Central memory CD8-positive, alpha-beta T cell (primary cell): ENCODE data around the gene ACOT12.
A peak's percentile ranks its signal among the peaks of the same experiment; 100 is the strongest.
"Not testable (repeated sequence)": the region's sequence is repeated elsewhere in the genome, so short reads cannot be mapped to it uniquely, and the experiment has no call there.

ENCODE experiments used
- ATAC-seq: fragments of 150-1000 bp; cut with Tn5 transposase; replicated peaks from 2 replicates; pipeline ENCODE4 v1.10.0; 2022; ENCODE audit warnings: mild to moderate bottlenecking, moderate FRiP score, moderate number of reproducible peaks; ENCODE audit not compliant: poor library complexity, severe bottlenecking; ENCODE audit errors: extremely low read depth
- DNase-seq, 2 donors: peaks; one replicate each; pipeline ENCODE4 v3.0.0; 2021; ENCODE audit warnings: low spot score in 2 of 2
- H3K27ac Mint-ChIP-seq: one replicate; pipeline ENCODE4 v1.8.0; 2022; ENCODE audit warnings: low read depth, mild to moderate bottlenecking, moderate library complexity, mixed read lengths
- H3K27me3 Mint-ChIP-seq: one replicate; pipeline ENCODE4 v1.8.0; 2022; ENCODE audit warnings: mixed read lengths
- H3K36me3 Mint-ChIP-seq: one replicate; pipeline ENCODE4 v1.8.0; 2022; ENCODE audit warnings: mild to moderate bottlenecking, moderate library complexity, mixed read lengths; ENCODE audit not compliant: insufficient read depth
- H3K4me1 Mint-ChIP-seq: one replicate; pipeline ENCODE4 v1.8.0; 2022; ENCODE audit warnings: mixed read lengths
- H3K4me3 Mint-ChIP-seq: one replicate; pipeline ENCODE4 v1.8.0; 2022; ENCODE audit warnings: mild to moderate bottlenecking, moderate library complexity, mixed read lengths
- H3K9me3 Mint-ChIP-seq: one replicate; pipeline ENCODE4 v1.8.0; 2022; ENCODE audit warnings: mixed read lengths

Gene ACOT12

GRCh38 chr5:81354093-81354492 is 39.8 kb downstream of the ACOT12 start:
- no peak overlapping the region for H3K4me3 Mint-ChIP-seq
- H3K9me3 Mint-ChIP-seq: no peaks in the 10 kb centered on the region
- DNase-seq: no peak
- no peaks in the 10 kb centered on the region for H3K4me1 Mint-ChIP-seq
- peaks cover 9% of the 10 kb centered on the region for H3K27me3 Mint-ChIP-seq
- no peak overlapping the region for H3K27ac Mint-ChIP-seq
- H3K36me3 Mint-ChIP-seq: no peaks in the 10 kb centered on the region
- ATAC-seq: no peak

GRCh38 chr5:81353189-81353588 is 40.7 kb downstream of the ACOT12 start:
- no peaks in the 10 kb centered on the region for H3K27me3 Mint-ChIP-seq
- no peak for ATAC-seq
- no peak overlapping the region for H3K4me3 Mint-ChIP-seq
- H3K27ac Mint-ChIP-seq: no peak overlapping the region
- no peaks in the 10 kb centered on the region for H3K9me3 Mint-ChIP-seq
- H3K4me1 Mint-ChIP-seq: no peaks in the 10 kb centered on the region
- H3K36me3 Mint-ChIP-seq: no peaks in the 10 kb centered on the region
- no peak for DNase-seq

- no peak overlapping the region for H3K4me3 Mint-ChIP-seq
- no peaks in the 10 kb centered on the region for H3K9me3 Mint-ChIP-seq
- no peaks in the 10 kb centered on the region for H3K27me3 Mint-ChIP-seq
- no peaks in the 10 kb centered on the region for H3K36me3 Mint-ChIP-seq
- DNase-seq: no peak
- H3K27ac Mint-ChIP-seq: no peak overlapping the region
- no peaks in the 10 kb centered on the region for H3K4me1 Mint-ChIP-seq
- ATAC-seq: no peak
Measured at GRCh38 chr5:81350507-81350906, 43.4 kb downstream of the ACOT12 start.

GRCh38 chr5:81349161-81349560 is 44.8 kb downstream of the ACOT12 start:
- no peak for ATAC-seq
- H3K4me1 Mint-ChIP-seq: no peaks in the 10 kb centered on the region
- no peaks in the 10 kb centered on the region for H3K9me3 Mint-ChIP-seq
- no peak overlapping the region for H3K4me3 Mint-ChIP-seq
- no peaks in the 10 kb centered on the region for H3K27me3 Mint-ChIP-seq
- no peaks in the 10 kb centered on the region for H3K36me3 Mint-ChIP-seq
- DNase-seq: no peak
- no peak overlapping the region for H3K27ac Mint-ChIP-seq

- H3K27me3 Mint-ChIP-seq: no peaks in the 10 kb centered on the region
- DNase-seq (no peak), ATAC-seq (no peak)
- no peaks in the 10 kb centered on the region for H3K9me3 Mint-ChIP-seq
- no peaks in the 10 kb centered on the region for H3K4me1 Mint-ChIP-seq
- no peak overlapping the region for H3K4me3 Mint-ChIP-seq
- no peak overlapping the region for H3K27ac Mint-ChIP-seq
- no peaks in the 10 kb centered on the region for H3K36me3 Mint-ChIP-seq
Measured at GRCh38 chr5:81345411-81346003, 48.4 kb downstream of the ACOT12 start.

- DNase-seq: no peak
- H3K4me1 Mint-ChIP-seq: no peaks in the 10 kb centered on the region
- H3K4me3 Mint-ChIP-seq: no peak overlapping the region
- H3K36me3 Mint-ChIP-seq: no peaks in the 10 kb centered on the region
- ATAC-seq: no peak
- H3K27me3 Mint-ChIP-seq: no peaks in the 10 kb centered on the region
- H3K9me3 Mint-ChIP-seq: no peaks in the 10 kb centered on the region
- no peak overlapping the region for H3K27ac Mint-ChIP-seq
Measured at GRCh38 chr5:81344736-81345135, 49.2 kb downstream of the ACOT12 start.

- not testable (repeated sequence) for H3K27ac Mint-ChIP-seq, DNase-seq, H3K9me3 Mint-ChIP-seq, H3K27me3 Mint-ChIP-seq, H3K4me1 Mint-ChIP-seq, ATAC-seq, H3K4me3 Mint-ChIP-seq, H3K36me3 Mint-ChIP-seq
Measured at GRCh38 chr5:81338213-81338612, 55.7 kb downstream of the ACOT12 start.

GRCh38 chr5:81337803-81338202 is 56.1 kb downstream of the ACOT12 start:
- peaks cover 10% of the 10 kb centered on the region for H3K27me3 Mint-ChIP-seq
- H3K4me1 Mint-ChIP-seq: peaks cover 4% of the 10 kb centered on the region
- no peak overlapping the region for H3K27ac Mint-ChIP-seq
- ATAC-seq: no peak
- no peaks in the 10 kb centered on the region for H3K36me3 Mint-ChIP-seq
- H3K4me3 Mint-ChIP-seq: no peak overlapping the region
- no peaks in the 10 kb centered on the region for H3K9me3 Mint-ChIP-seq
- no peak for DNase-seq

- Mint-ChIP-seq H3K36me3 (no peaks in the 10 kb centered on the region), H3K4me1 (peaks cover 4% of the 10 kb centered on the region), H3K4me3 (no peak overlapping the region), H3K27me3 (peaks cover 10% of the 10 kb centered on the region), H3K27ac (no peak overlapping the region), H3K9me3 (no peaks in the 10 kb centered on the region)
- ATAC-seq (no peak), DNase-seq (no peak)
Measured at GRCh38 chr5:81336556-81336955, 57.4 kb downstream of the ACOT12 start.

GRCh38 chr5:81335946-81336345 is 58.0 kb downstream of the ACOT12 start:
- peaks cover 4% of the 10 kb centered on the region for H3K4me1 Mint-ChIP-seq
- H3K36me3 Mint-ChIP-seq: no peaks in the 10 kb centered on the region
- H3K4me3 Mint-ChIP-seq: no peak overlapping the region
- H3K27ac Mint-ChIP-seq: no peak overlapping the region
- ATAC-seq (no peak), DNase-seq (no peak)
- H3K27me3 Mint-ChIP-seq: peaks cover 10% of the 10 kb centered on the region
- no peaks in the 10 kb centered on the region for H3K9me3 Mint-ChIP-seq

GRCh38 chr5:81334304-81335061 is 59.5 kb downstream of the ACOT12 start:
- H3K27ac Mint-ChIP-seq: no peak overlapping the region
- ATAC-seq (no peak), DNase-seq (no peak)
- H3K27me3 Mint-ChIP-seq: peaks cover 10% of the 10 kb centered on the region
- peak overlapping the region; percentile 36 for H3K4me3 Mint-ChIP-seq
- H3K9me3 Mint-ChIP-seq: no peaks in the 10 kb centered on the region
- peaks cover 4% of the 10 kb centered on the region for H3K4me1 Mint-ChIP-seq
- no peaks in the 10 kb centered on the region for H3K36me3 Mint-ChIP-seq

- H3K36me3 Mint-ChIP-seq: no peaks in the 10 kb centered on the region
- DNase-seq (no peak), ATAC-seq (no peak)
- no peaks in the 10 kb centered on the region for H3K4me1 Mint-ChIP-seq
- no peaks in the 10 kb centered on the region for H3K9me3 Mint-ChIP-seq
- H3K27me3 Mint-ChIP-seq: peaks cover 15% of the 10 kb centered on the region
- no peak overlapping the region for H3K27ac Mint-ChIP-seq
- no peak overlapping the region for H3K4me3 Mint-ChIP-seq
Measured at GRCh38 chr5:81326554-81326953, 67.4 kb downstream of the ACOT12 start.

GRCh38 chr5:81317536-81317935 is 76.4 kb downstream of the ACOT12 start:
- H3K9me3 Mint-ChIP-seq: no peaks in the 10 kb centered on the region
- no peak for DNase-seq
- H3K4me3 Mint-ChIP-seq: no peak overlapping the region

More at GRCh38 chr5:81317536-81317935, 76.4 kb downstream of the ACOT12 start:
- Mint-ChIP-seq H3K4me1 (no peaks in the 10 kb centered on the region), H3K36me3 (peaks cover 8% of the 10 kb centered on the region), H3K27ac (no peak overlapping the region), H3K27me3 (no peaks in the 10 kb centered on the region)
- ATAC-seq: no peak
